T-cell (primary cell): Measurements from ENCODE around the gene DUSP22. TPM values are rescaled to one million over a fixed set of nuclear protein-coding genes. Genes with fewer than 3 reads are reported as not detected.

ENCODE experiments used
- ATAC-seq, 4 experiments: fragments of 200-7000 bp in 3 of 4; fragments of 150-1000 bp in 1 of 4; cut with Tn5 transposase; replicated peaks in 1 of 4; 1 replicate in 3 of 4; 2 replicates in 1 of 4; pipeline ENCODE4 v1.10.0; 2021; ENCODE audit warnings: moderate library complexity in 3 of 4, mild to moderate bottlenecking in 2 of 4, moderate number of reproducible peaks in 1 of 4
- CTCF ChIA-PET, 2 donors: fragments of 300-600 bp; sonication (Branson Sonifier 250); formaldehyde crosslinking; loops; one replicate each; lab custom pipeline; 2022; ENCODE audit warnings: antibody characterized with exemption in 2 of 2; lab: Charles Lee
- POLR2A ChIA-PET, 2 donors: fragments of 300-600 bp; sonication (Branson Sonifier 250); formaldehyde crosslinking; loops; one replicate each; lab custom pipeline; 2022; ENCODE audit warnings: antibody characterized with exemption in 2 of 2; lab: Charles Lee
- DNase-seq, 35 experiments: peaks; one replicate each; pipeline versions ENCODE4 v3.0.0 to v3.0.0-alpha.2; 2013 to 2023
- H3K27ac ChIP-seq: one replicate; pipeline ENCODE4 v1.5.1; 2013; ENCODE audit warnings: low read length
- H3K27me3 ChIP-seq, 2 experiments: replicated peaks in 1 of 2; 1 replicate in 1 of 2; 2 replicates in 1 of 2; pipeline versions ENCODE4 v1.6.1 to v1.7.0; 2013; ENCODE audit warnings: low read length in 1 of 2, mixed read lengths in 1 of 2; ENCODE audit not compliant: control insufficient read depth in 2 of 2, insufficient read depth in 2 of 2; ENCODE audit errors: extremely low read depth in 1 of 2
- H3K36me3 ChIP-seq, 2 donors: 1 replicate in 1 of 2; 2 replicates in 1 of 2; pipeline versions ENCODE4 v1.6.1 to v1.7.0; 2013; ENCODE audit warnings: low read length in 1 of 2; ENCODE audit not compliant: control insufficient read depth in 2 of 2, insufficient read depth in 1 of 2; ENCODE audit errors: extremely low read depth in 1 of 2
- H3K4me1 ChIP-seq, 2 experiments: 1 replicate in 1 of 2; 2 replicates in 1 of 2; pipeline versions ENCODE4 v1.6.1 to v1.7.0; 2013; ENCODE audit warnings: low read length in 2 of 2, mixed read lengths in 1 of 2; ENCODE audit not compliant: insufficient read depth in 2 of 2, control insufficient read depth in 1 of 2; ENCODE audit errors: extremely low read depth in 1 of 2
- H3K4me3 ChIP-seq, 2 donors: 1 replicate in 1 of 2; 2 replicates in 1 of 2; pipeline versions ENCODE4 v1.5.1 to v1.7.0; 2013; ENCODE audit warnings: mild to moderate bottlenecking in 2 of 2, low read length in 1 of 2, moderate library complexity in 1 of 2; ENCODE audit not compliant: control insufficient read depth in 1 of 2; ENCODE audit errors: extremely low read depth in 1 of 2
- H3K9me3 ChIP-seq: 2 replicates; pipeline ENCODE4 v1.7.0; 2013
- H3K27ac Mint-ChIP-seq, 2 donors: one replicate each; pipeline ENCODE4 v1.8.0; 2020 to 2021; ENCODE audit warnings: mild to moderate bottlenecking in 2 of 2, mixed read lengths in 2 of 2
- H3K27me3 Mint-ChIP-seq, 2 donors: one replicate each; pipeline ENCODE4 v1.8.0; 2021 to 2022; ENCODE audit warnings: mixed read lengths in 2 of 2
- H3K36me3 Mint-ChIP-seq: one replicate; pipeline ENCODE4 v1.8.0; 2021; ENCODE audit warnings: mixed read lengths
- H3K4me1 Mint-ChIP-seq, 3 donors: one replicate each; pipeline ENCODE4 v1.8.0; 2020 to 2022; ENCODE audit warnings: mixed read lengths in 3 of 3, mild to moderate bottlenecking in 1 of 3
- H3K4me3 Mint-ChIP-seq, 3 donors: one replicate each; pipeline ENCODE4 v1.8.0; 2020 to 2022; ENCODE audit warnings: mild to moderate bottlenecking in 3 of 3, mixed read lengths in 3 of 3, moderate library complexity in 3 of 3
- H3K9me3 Mint-ChIP-seq, 3 donors: one replicate each; pipeline ENCODE4 v1.8.0; 2020 to 2022; ENCODE audit warnings: mixed read lengths in 3 of 3
- WGBS: methylation state at CpG from one replicate; pipeline ENCODE4 v1.1.5; 2013; ENCODE audit warnings: missing lambda C conversion rate; ENCODE audit not compliant: insufficient coverage; 5-methylcytosine and 5-hydroxymethylcytosine counted together
- total RNA-seq, 35 experiments: library from RNA in 6 of 35; stranded (reverse) in 6 of 35; fragments of 120-200 nt in 1 of 35; gene quantifications; one replicate each; pipeline versions ENCODE4 v1.2.1 to v1.2.4 and lab custom pipeline; 2013 to 2026

DUSP22 gene
- total RNA-seq, 5 donors from 2014 or later (not counting 1 experiment from before 2014, with no cell fraction given), result 32.0 to 52.4 (median 42.1) TPM

DNA sequence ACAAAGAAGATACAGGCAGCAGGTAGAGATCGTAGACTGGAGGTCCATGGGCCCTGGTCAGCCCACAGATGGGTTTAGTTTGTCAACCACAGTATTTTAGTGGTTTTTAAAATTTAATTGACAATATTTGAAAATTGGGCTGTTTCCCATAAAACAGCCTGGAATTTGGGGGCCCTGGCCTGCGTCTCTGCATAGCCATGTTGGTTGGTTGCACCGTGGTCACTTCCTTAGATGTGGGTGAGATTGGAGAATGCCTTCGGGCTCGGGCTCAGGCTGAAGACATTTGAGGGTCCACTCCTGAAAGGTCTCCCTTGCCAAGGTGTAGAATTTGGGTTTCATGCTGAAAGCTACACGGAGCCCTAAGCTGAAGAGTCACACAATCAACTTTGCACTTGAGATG, 7.7 kb downstream of the DUSP22 start:
- POLR2A ChIA-PET, result no interaction called here
- Histone ChIP-seq H3K4me1 (peaks cover 11 to 32% of the 10 kb centered on the region in 2 experiments), H3K9me3 (no peaks in the 10 kb centered on the region), H3K27me3 (no peaks in the 10 kb centered on the region), H3K36me3 (no peaks in the 10 kb centered on the region), H3K27ac (no peak overlapping the region), H3K4me3 (no peak overlapping the region)
- Mint-ChIP-seq H3K36me3 (peaks cover 7% of the 10 kb centered on the region), H3K27me3 (no peaks in the 10 kb centered on the region), H3K27ac (no peak overlapping the region), H3K4me3 (no peak overlapping the region), H3K4me1 (peaks cover 22 to 34% (median 30%) of the 10 kb centered on the region in 3 donors), H3K9me3 (no peaks in the 10 kb centered on the region)
- 92% methylated on average over 6 of the region's 6 CpGs for WGBS
- CTCF ChIA-PET, result no interaction called here
- no peak for ATAC-seq
- DNase-seq, result no peak

DNA sequence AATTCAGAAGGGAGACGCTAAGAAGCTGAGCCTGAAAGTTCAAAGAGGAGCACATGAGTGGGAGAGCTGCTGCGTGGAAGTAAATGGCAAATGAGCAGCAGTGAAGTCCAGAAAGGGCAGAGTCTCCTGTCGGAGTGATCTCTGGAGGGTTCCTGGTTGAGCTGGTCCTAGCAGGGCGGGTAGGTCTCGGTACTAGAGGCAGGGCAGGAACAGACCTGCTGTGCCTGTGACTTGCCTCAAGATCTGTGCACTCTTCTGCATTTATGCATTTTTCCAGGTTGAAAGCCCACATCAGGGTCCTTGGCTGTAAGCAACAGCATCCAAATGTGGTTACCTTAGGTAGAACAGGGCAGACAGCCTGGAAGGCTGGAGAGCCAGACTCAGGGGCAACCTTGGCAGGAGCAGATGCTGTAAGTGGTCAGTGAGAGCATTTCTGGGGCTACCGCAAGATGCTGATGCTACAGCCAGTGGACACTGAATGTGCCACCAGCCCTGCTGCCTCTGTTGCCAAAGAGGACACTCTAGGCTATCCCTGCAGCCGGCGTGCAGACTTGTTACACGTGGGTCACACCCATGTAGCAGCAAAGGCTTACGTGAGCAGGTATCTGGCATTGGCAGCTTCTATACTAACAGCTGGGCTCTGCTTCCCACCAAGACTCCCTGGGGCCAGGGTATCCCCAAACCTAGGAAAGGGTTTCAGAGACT, 8.4 kb downstream of the DUSP22 start:
- Histone ChIP-seq H3K9me3 (no peaks in the 10 kb centered on the region), H3K27ac (no peak overlapping the region), H3K4me3 (no peak overlapping the region), H3K27me3 (no peaks in the 10 kb centered on the region), H3K4me1 (peaks cover 11 to 28% of the 10 kb centered on the region in 2 experiments), H3K36me3 (no peaks in the 10 kb centered on the region)
- DNase-seq, result no peak
- no peaks in the 10 kb centered on the region for H3K27me3 Mint-ChIP-seq
- H3K27ac Mint-ChIP-seq, result no peak overlapping the region
- WGBS, result 92% methylated on average over 10 of the region's 10 CpGs
- ChIA-PET POLR2A (no interaction called here), CTCF (no interaction called here)
- no peaks in the 10 kb centered on the region for H3K9me3 Mint-ChIP-seq
- peaks cover 19 to 28% (median 25%) of the 10 kb centered on the region in 3 donors for H3K4me1 Mint-ChIP-seq
- H3K36me3 Mint-ChIP-seq, result peaks cover 8% of the 10 kb centered on the region
- H3K4me3 Mint-ChIP-seq, result no peak overlapping the region
- ATAC-seq, result no peak

DNA sequence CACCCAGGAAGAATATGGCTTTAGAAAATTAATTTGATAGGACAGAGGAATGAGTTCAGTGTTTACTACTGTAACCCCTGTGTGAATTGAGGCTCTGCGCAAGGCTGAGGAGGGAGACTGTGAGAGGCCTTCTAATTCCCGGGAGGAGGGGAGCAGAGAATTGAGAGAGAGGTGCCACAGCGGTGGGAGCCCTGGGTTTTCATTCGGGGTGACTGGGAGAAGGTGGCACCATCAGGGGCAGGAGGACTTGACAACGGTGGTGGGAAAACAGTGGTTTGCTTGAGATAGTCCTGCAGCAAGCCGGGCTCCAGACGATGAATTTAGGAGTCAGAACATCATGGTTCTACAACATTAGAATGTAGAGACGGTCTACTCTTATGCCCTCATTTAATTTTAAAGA, 9.2 kb downstream of the DUSP22 start:
- POLR2A ChIA-PET, result no interaction called here
- no peak for ATAC-seq
- no peaks in the 10 kb centered on the region for H3K36me3 ChIP-seq
- no peak overlapping the region for H3K4me3 Mint-ChIP-seq
- DNase-seq, result no peak
- H3K36me3 Mint-ChIP-seq, result peaks cover 8% of the 10 kb centered on the region
- no peak overlapping the region for H3K27ac ChIP-seq
- peaks cover 11 to 23% of the 10 kb centered on the region in 2 experiments for H3K4me1 ChIP-seq
- H3K9me3 ChIP-seq, result no peaks in the 10 kb centered on the region
- no peaks in the 10 kb centered on the region for H3K9me3 Mint-ChIP-seq
- 95% methylated on average over 5 of the region's 8 CpGs for WGBS
- H3K4me1 Mint-ChIP-seq, result peaks cover 13 to 20% (median 17%) of the 10 kb centered on the region in 3 donors
- CTCF ChIA-PET, result no interaction called here
- H3K27me3 ChIP-seq, result no peaks in the 10 kb centered on the region
- H3K27ac Mint-ChIP-seq, result no peak overlapping the region
- H3K4me3 ChIP-seq, result no peak overlapping the region
- H3K27me3 Mint-ChIP-seq, result no peaks in the 10 kb centered on the region

DNA sequence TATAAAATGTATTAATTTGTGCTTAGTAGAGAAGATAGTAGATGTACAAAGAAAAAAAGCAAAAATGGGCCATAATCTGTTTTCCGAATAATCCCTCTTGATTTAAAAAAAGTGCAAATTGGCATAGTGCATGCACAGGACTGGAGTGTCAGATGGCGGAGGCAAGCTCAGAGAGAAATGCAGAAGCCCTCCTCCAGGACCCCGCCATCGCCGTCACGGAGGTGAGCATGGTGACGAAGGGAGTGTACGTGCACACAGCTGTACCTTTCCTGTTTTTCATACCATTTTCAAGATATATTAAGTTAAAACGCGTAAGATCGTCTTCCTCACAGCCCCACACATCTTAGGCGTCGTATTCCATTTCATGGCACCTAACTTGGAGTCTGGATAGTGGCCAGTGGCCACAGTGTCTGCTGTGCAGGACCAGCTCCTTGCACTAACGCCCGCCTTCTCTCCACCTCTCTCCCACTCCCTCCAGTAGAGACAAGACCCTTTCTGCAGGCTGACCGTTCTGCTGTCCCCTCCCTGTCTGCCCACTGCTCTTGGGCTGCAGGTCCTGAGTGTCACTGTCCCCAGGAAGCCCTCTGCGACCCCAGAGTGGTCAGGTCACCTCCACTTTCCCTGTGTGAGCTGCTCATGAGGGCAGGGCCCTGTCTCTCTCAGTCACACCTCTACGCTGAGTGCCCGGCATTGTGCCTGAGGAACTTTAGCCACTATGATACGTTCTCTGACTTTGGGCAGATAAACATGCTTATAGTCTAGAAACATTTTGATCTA, 9.8 kb downstream of the DUSP22 start:
- ChIA-PET POLR2A (no interaction called here), CTCF (no interaction called here)
- Histone ChIP-seq H3K36me3 (no peaks in the 10 kb centered on the region), H3K27ac (no peak overlapping the region), H3K9me3 (no peaks in the 10 kb centered on the region), H3K4me3 (no peak overlapping the region), H3K4me1 (peaks cover 5 to 18% of the 10 kb centered on the region in 2 experiments), H3K27me3 (no peaks in the 10 kb centered on the region)
- WGBS, result 89% methylated on average over 20 of the region's 20 CpGs
- Mint-ChIP-seq H3K36me3 (peaks cover 8% of the 10 kb centered on the region), H3K4me1 (peaks cover 7 to 14% (median 11%) of the 10 kb centered on the region in 3 donors), H3K27me3 (no peaks in the 10 kb centered on the region), H3K4me3 (no peak overlapping the region), H3K27ac (no peak overlapping the region), H3K9me3 (no peaks in the 10 kb centered on the region)
- ATAC-seq (no peak), DNase-seq (no peak)

DNA sequence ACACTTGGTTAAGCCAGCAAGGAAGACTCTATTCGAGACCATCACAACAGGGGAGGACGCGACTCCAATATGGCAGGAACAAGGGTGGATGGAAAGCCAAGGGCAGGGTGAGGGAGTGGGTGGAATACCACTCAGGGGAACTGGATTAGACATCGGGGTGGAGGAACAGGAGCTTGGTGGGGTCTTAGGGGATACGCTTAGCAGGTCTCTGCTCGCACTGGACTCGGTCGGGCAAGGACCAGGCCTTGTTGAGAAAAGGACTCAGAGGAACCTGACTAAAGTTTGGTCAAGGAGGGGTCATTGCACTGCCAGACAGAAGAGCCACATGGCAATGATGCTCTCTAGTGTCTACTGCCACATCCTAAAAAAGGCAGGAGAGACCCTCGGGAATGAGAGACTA, 10.5 kb downstream of the DUSP22 start:
- H3K27ac Mint-ChIP-seq, result no peak overlapping the region
- ATAC-seq, result no peak
- H3K36me3 Mint-ChIP-seq, result peaks cover 10% of the 10 kb centered on the region
- peaks cover under 1 to 11% of the 10 kb centered on the region in 2 experiments for H3K4me1 ChIP-seq
- H3K4me3 Mint-ChIP-seq, result no peak overlapping the region
- no peak for DNase-seq
- H3K9me3 Mint-ChIP-seq, result no peaks in the 10 kb centered on the region
- POLR2A ChIA-PET, result no interaction called here
- H3K27ac ChIP-seq, result no peak overlapping the region
- H3K36me3 ChIP-seq, result peaks cover 0 to 2% of the 10 kb centered on the region in 2 donors
- H3K4me3 ChIP-seq, result no peak overlapping the region
- CTCF ChIA-PET, result no interaction called here
- no peaks in the 10 kb centered on the region for H3K27me3 Mint-ChIP-seq
- 90% methylated on average over 9 of the region's 9 CpGs for WGBS
- H3K27me3 ChIP-seq, result no peaks in the 10 kb centered on the region
- H3K9me3 ChIP-seq, result no peaks in the 10 kb centered on the region
- peaks cover under 1 to 8% (median 5%) of the 10 kb centered on the region in 3 donors for H3K4me1 Mint-ChIP-seq

DNA sequence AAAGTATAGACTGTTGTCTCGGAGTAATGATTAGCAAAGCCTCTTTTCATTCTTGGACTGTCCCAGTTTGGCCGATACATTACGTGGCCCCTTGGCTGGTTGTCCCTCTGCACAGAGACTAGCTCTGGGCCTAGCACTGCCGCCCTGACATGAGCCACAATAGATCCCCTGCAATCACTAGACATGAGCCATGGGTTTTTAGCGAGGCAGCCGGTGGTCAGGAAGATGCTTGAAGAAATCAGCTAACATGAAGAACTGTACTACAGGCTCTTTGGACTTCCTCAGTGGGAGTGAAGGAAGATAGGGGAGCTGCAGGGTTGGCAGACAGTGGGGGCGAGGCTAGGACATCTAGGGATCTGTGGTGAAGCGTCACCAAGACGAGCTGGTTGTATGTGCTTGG, 11.0 kb downstream of the DUSP22 start:
- no peak overlapping the region for H3K27ac Mint-ChIP-seq
- no peaks in the 10 kb centered on the region for H3K27me3 Mint-ChIP-seq
- WGBS, result 88% methylated on average over 9 of the region's 9 CpGs
- CTCF ChIA-PET, result no interaction called here
- no peak overlapping the region for H3K4me3 Mint-ChIP-seq
- POLR2A ChIA-PET, result no interaction called here
- no peaks in the 10 kb centered on the region for H3K9me3 ChIP-seq
- H3K36me3 Mint-ChIP-seq, result peaks cover 15% of the 10 kb centered on the region
- peaks cover 0 to 7% of the 10 kb centered on the region in 2 experiments for H3K4me1 ChIP-seq
- H3K4me1 Mint-ChIP-seq, result peaks cover 0 to 5% (median 0%) of the 10 kb centered on the region in 3 donors
- no peak overlapping the region for H3K4me3 ChIP-seq
- ATAC-seq (no peak), DNase-seq (no peak)
- no peaks in the 10 kb centered on the region for H3K9me3 Mint-ChIP-seq
- H3K27me3 ChIP-seq, result no peaks in the 10 kb centered on the region
- peaks cover 0 to 3% of the 10 kb centered on the region in 2 donors for H3K36me3 ChIP-seq
- no peak overlapping the region for H3K27ac ChIP-seq
